KMS-11 (cell line): ENCODE results near the gene ZNF416.
A peak's percentile ranks its signal among the peaks of the same experiment; 100 is the strongest.

Source experiments
- H2AFZ ChIP-seq: fragments of 200-600 bp; sonication (generic); 2 replicates; pipeline ENCODE4 v1.6.1; 2016; ENCODE audit warnings: antibody characterized with exemption, mixed run types, low read depth
- H3K27ac ChIP-seq: fragments of 200-600 bp; sonication (generic); 2 replicates; pipeline ENCODE4 v1.6.1; 2016; ENCODE audit warnings: mild to moderate bottlenecking, mixed run types
- H3K27me3 ChIP-seq: fragments of 200-600 bp; sonication (generic); 2 replicates; pipeline ENCODE4 v1.6.1; 2017; ENCODE audit warnings: mild to moderate bottlenecking, low read depth, mixed run types, moderate library complexity; ENCODE audit not compliant: insufficient read depth
- H3K36me3 ChIP-seq: fragments of 200-600 bp; sonication (generic); 2 replicates; pipeline ENCODE4 v1.6.1; 2017; ENCODE audit warnings: mild to moderate bottlenecking, mixed run types; ENCODE audit not compliant: insufficient read depth
- H3K4me1 ChIP-seq: fragments of 200-600 bp; sonication (generic); 2 replicates; pipeline ENCODE4 v1.6.1; 2016; ENCODE audit warnings: mild to moderate bottlenecking, low read depth, mixed run types; ENCODE audit not compliant: poor library complexity, severe bottlenecking
- H3K4me2 ChIP-seq: fragments of 200-600 bp; sonication (generic); 2 replicates; pipeline ENCODE4 v1.7.0; 2016; ENCODE audit warnings: mild to moderate bottlenecking, mixed run types
- H3K4me3 ChIP-seq: fragments of 200-600 bp; sonication (generic); IDR thresholded peaks from 2 replicates; pipeline ENCODE4 v1.6.1; 2017; ENCODE audit warnings: low read depth, low read length, mixed read lengths; ENCODE audit not compliant: insufficient read depth
- H3K79me2 ChIP-seq: fragments of 200-600 bp; sonication (generic); 2 replicates; pipeline ENCODE4 v1.6.1; 2016; ENCODE audit warnings: low read depth, mixed run types; ENCODE audit not compliant: insufficient read depth
- H3K9ac ChIP-seq: fragments of 200-600 bp; sonication (generic); 2 replicates; pipeline ENCODE4 v1.6.1; 2016; ENCODE audit warnings: mild to moderate bottlenecking, mixed run types
- H4K20me1 ChIP-seq: fragments of 200-600 bp; sonication (generic); 2 replicates; pipeline ENCODE4 v1.6.1; 2016; ENCODE audit warnings: mild to moderate bottlenecking, mixed run types; ENCODE audit not compliant: insufficient read depth
- CTCF ChIP-seq: fragments of 200-600 bp; sonication (generic); conservative IDR thresholded peaks from 2 replicates; pipeline ENCODE4 v1.6.1; 2017; ENCODE audit warnings: low read depth, mild to moderate bottlenecking, antibody characterized with exemption, low read length, moderate library complexity, mixed read lengths

The ZNF416 gene

GRCh38 chr19:57558525-57558924 lies 20.2 kb downstream of the ZNF416 start:
- Histone ChIP-seq H3K36me3 (no peaks in the 10 kb centered on the region), H3K79me2 (peaks cover 4% of the 10 kb centered on the region; the same call in 1 of the 2 replicates), H3K4me1 (no peaks in the 10 kb centered on the region), H3K4me2 (peak overlapping the region; percentile 23; the same call in 1 of the 2 replicates), H3K27me3 (no peaks in the 10 kb centered on the region), H3K27ac (no peak overlapping the region), H3K9ac (no peak overlapping the region), H4K20me1 (no peaks in the 10 kb centered on the region), H3K4me3 (no peak overlapping the region), H2AFZ (no peak overlapping the region)
- no peak for TF ChIP-seq CTCF

GRCh38 chr19:57557659-57558058 lies 21.1 kb downstream of the ZNF416 start:
- no peaks in the 10 kb centered on the region for H3K27me3 ChIP-seq
- no peak overlapping the region for H3K9ac ChIP-seq
- H3K36me3 ChIP-seq = no peaks in the 10 kb centered on the region
- H3K4me3 ChIP-seq = no peak overlapping the region
- H3K4me1 ChIP-seq = no peaks in the 10 kb centered on the region
- peaks cover 4% of the 10 kb centered on the region; the same call in 1 of the 2 replicates for H3K79me2 ChIP-seq
- H3K27ac ChIP-seq = no peak overlapping the region
- H4K20me1 ChIP-seq = no peaks in the 10 kb centered on the region
- no peak overlapping the region for H2AFZ ChIP-seq
- no peak overlapping the region for H3K4me2 ChIP-seq
- no peak for TF ChIP-seq CTCF

- H4K20me1 ChIP-seq = no peaks in the 10 kb centered on the region
- H3K36me3 ChIP-seq = no peaks in the 10 kb centered on the region
- no peak overlapping the region for H3K9ac ChIP-seq
- H3K27me3 ChIP-seq = no peaks in the 10 kb centered on the region
- no peak for TF ChIP-seq CTCF
- H3K79me2 ChIP-seq = no peaks in the 10 kb centered on the region
- no peak overlapping the region for H3K4me3 ChIP-seq
- no peak overlapping the region for H2AFZ ChIP-seq
- no peaks in the 10 kb centered on the region for H3K4me1 ChIP-seq
- H3K4me2 ChIP-seq = no peak overlapping the region
- no peak overlapping the region for H3K27ac ChIP-seq
These were observed 26.3 kb downstream of the ZNF416 start for GRCh38 chr19:57552432-57552831.

GRCh38 chr19:57546513-57546912 lies 32.2 kb downstream of the ZNF416 start:
- Histone ChIP-seq H4K20me1 (no peaks in the 10 kb centered on the region), H3K27ac (no peak overlapping the region), H3K4me3 (no peak overlapping the region), H3K79me2 (no peaks in the 10 kb centered on the region), H2AFZ (no peak overlapping the region), H3K9ac (no peak overlapping the region), H3K4me2 (no peak overlapping the region), H3K27me3 (no peaks in the 10 kb centered on the region), H3K4me1 (no peaks in the 10 kb centered on the region), H3K36me3 (no peaks in the 10 kb centered on the region)
- TF ChIP-seq CTCF = no peak
